OCI-LY7 (cell line): ENCODE results near the gene DOK1. TPM values are rescaled to one million over a fixed set of nuclear protein-coding genes. Genes with fewer than 3 reads are reported as not detected.

Experiments
- BruUV-seq: library from RNA; stranded (reverse); fragments of 400-500 nt; replicated peaks from 2 replicates; lab custom pipeline; 2021; lab: Mats Ljungman, UMichigan
- CTCF ChIA-PET: fragments of 300-600 bp; sonication (Branson Sonifier 250); formaldehyde crosslinking; loops from one replicate; lab custom pipeline; 2022; ENCODE audit warnings: antibody characterized with exemption; ENCODE audit not compliant: unreplicated experiment; lab: Charles Lee
- POLR2A ChIA-PET: fragments of 300-600 bp; sonication (Branson Sonifier 250); formaldehyde crosslinking; loops from one replicate; lab custom pipeline; 2022; ENCODE audit warnings: antibody characterized with exemption; lab: Charles Lee
- DNase-seq: peaks from one replicate; pipeline ENCODE4 v3.0.0-alpha.2; 2015; ENCODE audit warnings: low spot score
- H2AFZ ChIP-seq: fragments of 200-600 bp; sonication (generic), shearing (Covaris generic); 2 replicates; pipeline ENCODE4 v1.6.1; 2014; ENCODE audit warnings: mild to moderate bottlenecking, antibody characterized with exemption, low read length, moderate library complexity
- H3K27ac ChIP-seq: fragments of 200-600 bp; sonication (generic); 2 replicates; pipeline ENCODE4 v1.5.1; 2014; ENCODE audit warnings: mixed run types, low read depth, mild to moderate bottlenecking, moderate library complexity, low read length, inconsistent platforms; ENCODE audit not compliant: poor library complexity, severe bottlenecking
- H3K36me3 ChIP-seq: fragments of 200-600 bp; sonication (generic); 2 replicates; pipeline ENCODE4 v1.6.1; 2014; ENCODE audit warnings: mild to moderate bottlenecking, antibody characterized with exemption, low read length, moderate library complexity, mixed read lengths; ENCODE audit not compliant: insufficient read depth
- H3K4me1 ChIP-seq: fragments of 200-600 bp; sonication (generic); 2 replicates; pipeline ENCODE4 v1.5.1; 2014; ENCODE audit warnings: mild to moderate bottlenecking, low read length; ENCODE audit not compliant: insufficient read depth, poor library complexity, severe bottlenecking
- H3K4me2 ChIP-seq: fragments of 200-600 bp; sonication (generic); 2 replicates; pipeline ENCODE4 v1.6.1; 2014; ENCODE audit warnings: mild to moderate bottlenecking, low read length
- H3K4me3 ChIP-seq: fragments of 200-600 bp; sonication (generic); 2 replicates; pipeline ENCODE4 v1.5.1; 2014; ENCODE audit warnings: mild to moderate bottlenecking, low read depth, low read length; ENCODE audit not compliant: poor library complexity, severe bottlenecking
- H3K79me2 ChIP-seq: fragments of 200-600 bp; sonication (generic); 2 replicates; pipeline ENCODE4 v1.6.1; 2016; ENCODE audit warnings: low read depth, mild to moderate bottlenecking, low read length, moderate library complexity, mixed read lengths; ENCODE audit not compliant: insufficient read depth
- H3K9me2 ChIP-seq: fragments of 200-600 bp; sonication (generic); 2 replicates; pipeline ENCODE4 v1.6.1; 2016; ENCODE audit warnings: mild to moderate bottlenecking, low read length, mixed read lengths; ENCODE audit not compliant: insufficient read depth
- H3K9me3 ChIP-seq: fragments of 200-600 bp; sonication (generic); 2 replicates; pipeline ENCODE4 v1.6.1; 2014; ENCODE audit warnings: mild to moderate bottlenecking, mixed run types, low read length, mixed read lengths
- H4K20me1 ChIP-seq: fragments of 200-600 bp; sonication (generic); 2 replicates; pipeline ENCODE4 v1.6.1; 2014; ENCODE audit warnings: mild to moderate bottlenecking, antibody characterized with exemption, low read length, moderate library complexity, mixed read lengths; ENCODE audit not compliant: insufficient read depth
- EZH2phosphoT487 ChIP-seq: fragments of 200-600 bp; sonication (generic); IDR thresholded peaks from 2 replicates; pipeline ENCODE4 v1.6.1; 2018; ENCODE audit warnings: low read depth, borderline replicate concordance, mild to moderate bottlenecking, mixed run types, antibody characterized with exemption, low read length, moderate library complexity, mixed read lengths
- intact Hi-C: fragments of 100-400 bp; cut with micrococcal nuclease; formaldehyde crosslinking; loops from one replicate; pipeline ENCODE4 v1.10.0; 2022; ENCODE audit not compliant: unreplicated experiment
- total RNA-seq, 2 experiments: library from RNA; depleted of rRNA in 1 of 2; stranded (reverse); fragments of >200 nt in 1 of 2; shearing (Covaris generic) in 1 of 2; gene quantifications; 2 replicates each; pipeline ENCODE4 v1.2.3, GENCODE V29; 2014 to 2022
- TF ChIP-seq, protein P1 (sequence below): fragments of 200-600 bp; sonication (generic); conservative IDR thresholded peaks from 2 replicates; pipeline ENCODE4 v1.5.1; 2014; ENCODE audit warnings: mild to moderate bottlenecking, antibody characterized with exemption, low read length, moderate library complexity, mixed read lengths

Gene DOK1
- total RNA-seq, 2 experiments from 2014 or later, result 9.5 to 13.4 TPM

GRCh38 chr2:74548900-74549826 lies 5.4 kb upstream of the DOK1 start:
- H2AFZ ChIP-seq, result no peak overlapping the region
- no peak overlapping the region for H3K4me2 ChIP-seq
- no TSS peak for BruUV-seq
- DNase-seq, result no peak
- no peaks in the 10 kb centered on the region for H3K79me2 ChIP-seq
- POLR2A ChIA-PET, result no interaction called here
- no peak overlapping the region for H3K27ac ChIP-seq
- CTCF ChIA-PET, result no interaction called here
- no peak for TF ChIP-seq EZH2phosphoT487
- TF ChIP-seq, protein P1, sequence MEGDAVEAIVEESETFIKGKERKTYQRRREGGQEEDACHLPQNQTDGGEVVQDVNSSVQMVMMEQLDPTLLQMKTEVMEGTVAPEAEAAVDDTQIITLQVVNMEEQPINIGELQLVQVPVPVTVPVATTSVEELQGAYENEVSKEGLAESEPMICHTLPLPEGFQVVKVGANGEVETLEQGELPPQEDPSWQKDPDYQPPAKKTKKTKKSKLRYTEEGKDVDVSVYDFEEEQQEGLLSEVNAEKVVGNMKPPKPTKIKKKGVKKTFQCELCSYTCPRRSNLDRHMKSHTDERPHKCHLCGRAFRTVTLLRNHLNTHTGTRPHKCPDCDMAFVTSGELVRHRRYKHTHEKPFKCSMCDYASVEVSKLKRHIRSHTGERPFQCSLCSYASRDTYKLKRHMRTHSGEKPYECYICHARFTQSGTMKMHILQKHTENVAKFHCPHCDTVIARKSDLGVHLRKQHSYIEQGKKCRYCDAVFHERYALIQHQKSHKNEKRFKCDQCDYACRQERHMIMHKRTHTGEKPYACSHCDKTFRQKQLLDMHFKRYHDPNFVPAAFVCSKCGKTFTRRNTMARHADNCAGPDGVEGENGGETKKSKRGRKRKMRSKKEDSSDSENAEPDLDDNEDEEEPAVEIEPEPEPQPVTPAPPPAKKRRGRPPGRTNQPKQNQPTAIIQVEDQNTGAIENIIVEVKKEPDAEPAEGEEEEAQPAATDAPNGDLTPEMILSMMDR, result no peak
- H3K4me1 ChIP-seq, result peaks cover 7% of the 10 kb centered on the region
- H4K20me1 ChIP-seq, result no peaks in the 10 kb centered on the region
- no peak overlapping the region for H3K4me3 ChIP-seq
- H3K9me2 ChIP-seq, result no peaks in the 10 kb centered on the region
- H3K36me3 ChIP-seq, result no peaks in the 10 kb centered on the region
- no peaks in the 10 kb centered on the region for H3K9me3 ChIP-seq
- intact Hi-C loops, result loop anchor here (5.0 kb wide), 1 partner anchor 38 kb away; no protein-coding TSS in a partner anchor

DNA sequence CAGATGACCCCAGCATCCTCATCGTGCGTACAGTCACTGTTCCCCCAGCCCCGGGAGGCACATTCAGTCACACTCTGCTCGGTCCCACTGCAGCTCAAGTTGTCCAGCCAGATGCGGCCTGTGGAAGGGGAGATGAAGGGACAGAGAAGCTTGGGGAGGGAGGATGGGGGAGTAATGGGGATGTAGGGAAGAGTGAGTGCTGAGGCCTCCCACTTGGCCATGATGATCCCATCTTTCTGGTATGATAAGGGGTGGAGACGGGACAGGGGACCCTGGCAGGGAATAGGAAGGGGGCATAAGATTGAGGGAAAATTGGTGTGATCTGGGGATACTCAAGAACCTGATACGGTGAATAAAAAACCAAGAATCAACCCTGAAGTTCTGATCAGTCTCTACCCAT lies 4.3 kb upstream of the DOK1 start:
- H3K79me2 ChIP-seq, result no peaks in the 10 kb centered on the region
- intact Hi-C loops, result no loop called here
- no peaks in the 10 kb centered on the region for H3K36me3 ChIP-seq
- H3K4me2 ChIP-seq, result no peak overlapping the region
- POLR2A ChIA-PET, result interaction anchor here (0.5 kb wide), 1 partner anchor 640 kb away, joined by 3 read pairs; no protein-coding TSS in a partner anchor
- no peaks in the 10 kb centered on the region for H3K9me3 ChIP-seq
- H4K20me1 ChIP-seq, result no peaks in the 10 kb centered on the region
- CTCF ChIA-PET, result no interaction called here
- no peak overlapping the region for H3K4me3 ChIP-seq
- H3K4me1 ChIP-seq, result peaks cover 9% of the 10 kb centered on the region
- H3K9me2 ChIP-seq, result no peaks in the 10 kb centered on the region
- BruUV-seq, result no TSS peak
- no peak for DNase-seq
- no peak overlapping the region for H3K27ac ChIP-seq
- TF ChIP-seq EZH2phosphoT487, result no peak
- TF ChIP-seq, protein P1, result no peak
- H2AFZ ChIP-seq, result no peak overlapping the region

DNA sequence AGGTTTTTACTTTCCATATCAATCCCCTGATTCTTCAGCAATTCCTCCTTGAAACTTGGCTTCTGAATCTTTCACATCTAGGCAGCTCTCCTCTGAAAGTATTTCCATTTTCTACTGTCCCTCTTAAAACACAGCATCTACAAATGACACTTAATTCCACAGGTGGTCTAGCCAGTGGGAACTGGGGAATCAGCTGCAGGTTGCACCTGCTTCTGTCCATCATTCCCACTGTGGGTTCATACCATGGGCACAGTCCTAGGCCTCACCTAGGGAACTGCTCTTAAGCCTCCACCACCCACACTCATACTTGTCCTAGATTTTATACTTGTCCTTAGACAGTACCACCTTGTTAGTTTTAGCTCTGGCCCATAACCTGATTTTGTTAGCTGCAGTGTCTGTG lies 3.0 kb upstream of the DOK1 start:
- no TSS peak for BruUV-seq
- Histone ChIP-seq H2AFZ (no peak overlapping the region), H3K79me2 (no peaks in the 10 kb centered on the region), H3K4me1 (peaks cover 13% of the 10 kb centered on the region), H3K36me3 (no peaks in the 10 kb centered on the region), H3K9me3 (no peaks in the 10 kb centered on the region), H3K4me2 (no peak overlapping the region), H3K27ac (no peak overlapping the region), H3K9me2 (no peaks in the 10 kb centered on the region), H4K20me1 (no peaks in the 10 kb centered on the region), H3K4me3 (no peak overlapping the region)
- no peak for DNase-seq
- TF ChIP-seq EZH2phosphoT487, result no peak
- TF ChIP-seq, protein P1, result no peak
- ChIA-PET POLR2A (interaction anchor here (0.6 kb wide), 1 partner anchor 10 kb away, joined by 3 read pairs; no protein-coding TSS in a partner anchor), CTCF (interaction anchor here (0.5 kb wide), 1 partner anchor 77 kb away, joined by 5 read pairs; no protein-coding TSS in a partner anchor)
- intact Hi-C loops, result no loop called here
